Activated CD8-positive, alpha-beta memory T cell treated with anti-CD3 and anti-CD28 coated beads, Interleukin-2, amount 50 U/mL, for 1 hour (primary cell): ENCODE results near the gene NR1I2.

Experiments
- DNase-seq: peaks from one replicate; pipeline ENCODE4 v3.0.0-alpha.2; 2020; ENCODE audit errors: extremely low read depth

The NR1I2 gene

GRCh38 chr3:119819806-119820205, 37.9 kb downstream of the NR1I2 start:
- DNase-seq = no peak

- DNase-seq = no peak
These were observed 43.9 kb downstream of the NR1I2 start for GRCh38 chr3:119825820-119826219.

GRCh38 chr3:119826711-119827608, 45.1 kb downstream of the NR1I2 start:
- no peak for DNase-seq

GRCh38 chr3:119829420-119829819, 47.5 kb downstream of the NR1I2 start:
- no peak for DNase-seq

GRCh38 chr3:119831022-119831421, 49.1 kb downstream of the NR1I2 start:
- DNase-seq = no peak

- DNase-seq = no peak
These were observed 50.1 kb downstream of the NR1I2 start for GRCh38 chr3:119831941-119832371.

GRCh38 chr3:119834754-119835370, 53.0 kb downstream of the NR1I2 start:
- no peak for DNase-seq

- no peak for DNase-seq
These were observed 53.7 kb downstream of the NR1I2 start for GRCh38 chr3:119835556-119835955.

GRCh38 chr3:119841808-119842471, 60.0 kb downstream of the NR1I2 start:
- DNase-seq = no peak

- DNase-seq = no peak
These were observed 67.2 kb downstream of the NR1I2 start for GRCh38 chr3:119849126-119849525.

GRCh38 chr3:119856695-119857094, 74.8 kb downstream of the NR1I2 start:
- no peak for DNase-seq

- DNase-seq = no peak
These were observed 77.1 kb downstream of the NR1I2 start for GRCh38 chr3:119858957-119859356.

- no peak for DNase-seq
These were observed 77.8 kb downstream of the NR1I2 start for GRCh38 chr3:119859728-119860127.

- no peak for DNase-seq
These were observed 79.8 kb downstream of the NR1I2 start for GRCh38 chr3:119861681-119862080.

- DNase-seq = no peak
These were observed 80.7 kb downstream of the NR1I2 start for GRCh38 chr3:119862616-119863015.

GRCh38 chr3:119864476-119864875, 82.6 kb downstream of the NR1I2 start:
- no peak for DNase-seq
